Stomach (tissue), 9 donors: ENCODE measurements around the gene KRTAP4-8. TPM values are rescaled to one million over a fixed set of nuclear protein-coding genes. Genes with fewer than 3 reads are reported as not detected.

Experiments
- DNase-seq, 2 donors: peaks; one replicate each; pipeline versions ENCODE4 v3.0.0 to v3.0.0-alpha.2; 2013 to 2019
- H3K27ac ChIP-seq, 5 donors: fragments of 200-600 bp in 4 of 5; sonication (generic) in 4 of 5; one replicate each; pipeline ENCODE4 v1.5.1; 2013 to 2019; ENCODE audit warnings: mild to moderate bottlenecking in 1 of 5, moderate library complexity in 1 of 5
- H3K27me3 ChIP-seq, 3 donors: fragments of 200-600 bp; sonication (generic); one replicate each; pipeline ENCODE4 v1.5.1; 2017 to 2019; ENCODE audit warnings: mixed run types in 1 of 3
- H3K36me3 ChIP-seq, 4 donors: fragments of 200-600 bp; sonication (generic); 1 replicate in 3 of 4; 2 replicates in 1 of 4; pipeline ENCODE4 v1.5.1; 2016 to 2019
- H3K4me1 ChIP-seq, 4 donors: fragments of 200-600 bp; sonication (generic); one replicate each; pipeline ENCODE4 v1.5.1; 2016 to 2019
- H3K4me3 ChIP-seq, 4 donors: fragments of 200-600 bp; sonication (generic) in 3 of 4; one replicate each; pipeline ENCODE4 v1.5.1; 2016 to 2019; ENCODE audit warnings: mild to moderate bottlenecking in 1 of 4
- H3K9me3 ChIP-seq, 4 donors: fragments of 200-600 bp; sonication (generic); one replicate each; pipeline ENCODE4 v1.5.1; 2016 to 2019
- EP300 ChIP-seq: sonication (generic); formaldehyde crosslinking; IDR thresholded peaks from one replicate; pipeline ENCODE4 v1.6.1; 2017; ENCODE audit warnings: antibody characterized with exemption
- POLR2A ChIP-seq, 4 donors: fragments of 450-650 bp; IDR thresholded peaks; one replicate each; pipeline ENCODE4 v1.6.1; 2016; ENCODE audit warnings: antibody characterized with exemption in 4 of 4, control low read depth in 2 of 4, mild to moderate bottlenecking in 1 of 4, moderate library complexity in 1 of 4
- POLR2AphosphoS5 ChIP-seq, 3 donors: sonication (generic); formaldehyde crosslinking; IDR thresholded peaks; one replicate each; pipeline ENCODE4 v1.6.1; 2016; ENCODE audit warnings: antibody characterized with exemption in 3 of 3
- WGBS, 5 donors: extraction: QIAGEN DNeasy Blood & Tissue Kit in 3 of 5; methylation state at CpG; one replicate each; pipeline versions ENCODE4 v1.1.5 to v1.1.7; 2013 to 2018; 5-methylcytosine and 5-hydroxymethylcytosine counted together
- intact Hi-C: fragments of 100-400 bp; cut with DNase I; formaldehyde crosslinking; loops from one replicate; pipeline ENCODE4 v1.15.1; 2023; ENCODE audit warnings: low total_unique reads
- polyA plus RNA-seq, 3 donors: library from polyadenylated mRNA; stranded (reverse); fragments of 200-250 nt; gene quantifications; one replicate each; pipeline ENCODE4 v1.2.3, GENCODE V29; 2013
- total RNA-seq, 5 donors: library from RNA; depleted of rRNA; stranded (reverse); fragments of >200 nt; gene quantifications; one replicate each; pipeline versions ENCODE4 v1.1.0 to v1.2.3, GENCODE V29; 2014 to 2016
- TF ChIP-seq, protein P1 (sequence below), 7 experiments: fragments of 450-650 bp in 4 of 7; fragments of 200-600 bp in 3 of 7; sonication (generic) in 3 of 7; IDR thresholded peaks; one replicate each; pipeline ENCODE4 v1.5.1; 2016 to 2019; ENCODE audit warnings: antibody characterized with exemption in 7 of 7, control low read depth in 2 of 7, mild to moderate bottlenecking in 1 of 7
- donor health status: healthy with polysubstance abuse.
- donor health status: Bipolar disorder and iron deficiency.
- donor health status: healthy.

The KRTAP4-8 gene
- total and polyA plus RNA-seq, 8 donors: not detected

DNA sequence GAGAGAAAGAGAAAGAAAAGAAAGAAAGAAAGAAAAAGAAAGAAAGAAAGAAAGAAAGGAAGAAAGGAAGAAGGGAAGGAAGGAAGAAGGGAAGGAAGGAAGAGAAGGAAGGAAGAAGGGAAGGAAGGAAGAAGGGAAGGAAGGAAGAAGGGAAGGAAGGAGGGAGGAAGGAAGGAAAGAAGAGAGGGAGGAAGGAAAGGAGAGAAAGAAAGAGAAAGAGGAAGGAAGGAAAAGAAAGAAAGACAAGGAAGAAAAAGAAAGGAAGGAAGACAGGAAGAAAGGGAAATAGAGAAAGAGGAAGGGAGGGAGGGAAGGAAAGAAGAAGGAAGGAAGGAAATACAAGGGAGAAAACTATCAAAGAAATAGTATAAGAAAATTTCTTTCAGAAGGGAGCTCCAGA, 21.2 kb downstream of the KRTAP4-8 start:
- TF ChIP-seq POLR2AphosphoS5 (IDR thresholded peaks at IDR 0.05) (no peak), EP300 (no peak), POLR2A (IDR thresholded peaks at IDR 0.05) (no peak)
- TF ChIP-seq, protein P1, sequence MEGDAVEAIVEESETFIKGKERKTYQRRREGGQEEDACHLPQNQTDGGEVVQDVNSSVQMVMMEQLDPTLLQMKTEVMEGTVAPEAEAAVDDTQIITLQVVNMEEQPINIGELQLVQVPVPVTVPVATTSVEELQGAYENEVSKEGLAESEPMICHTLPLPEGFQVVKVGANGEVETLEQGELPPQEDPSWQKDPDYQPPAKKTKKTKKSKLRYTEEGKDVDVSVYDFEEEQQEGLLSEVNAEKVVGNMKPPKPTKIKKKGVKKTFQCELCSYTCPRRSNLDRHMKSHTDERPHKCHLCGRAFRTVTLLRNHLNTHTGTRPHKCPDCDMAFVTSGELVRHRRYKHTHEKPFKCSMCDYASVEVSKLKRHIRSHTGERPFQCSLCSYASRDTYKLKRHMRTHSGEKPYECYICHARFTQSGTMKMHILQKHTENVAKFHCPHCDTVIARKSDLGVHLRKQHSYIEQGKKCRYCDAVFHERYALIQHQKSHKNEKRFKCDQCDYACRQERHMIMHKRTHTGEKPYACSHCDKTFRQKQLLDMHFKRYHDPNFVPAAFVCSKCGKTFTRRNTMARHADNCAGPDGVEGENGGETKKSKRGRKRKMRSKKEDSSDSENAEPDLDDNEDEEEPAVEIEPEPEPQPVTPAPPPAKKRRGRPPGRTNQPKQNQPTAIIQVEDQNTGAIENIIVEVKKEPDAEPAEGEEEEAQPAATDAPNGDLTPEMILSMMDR (IDR thresholded peaks at IDR 0.05): no peak
- H3K27ac ChIP-seq: no peak overlapping the region
- H3K4me3 ChIP-seq: no peak overlapping the region
- no peaks in the 10 kb centered on the region for H3K4me1 ChIP-seq
- intact Hi-C loops: no loop called here
- no peak for DNase-seq
- H3K27me3 ChIP-seq: peaks cover 0 to 10% (median 0%) of the 10 kb centered on the region in 3 donors
- H3K9me3 ChIP-seq: no peaks in the 10 kb centered on the region
- H3K36me3 ChIP-seq: no peaks in the 10 kb centered on the region

DNA sequence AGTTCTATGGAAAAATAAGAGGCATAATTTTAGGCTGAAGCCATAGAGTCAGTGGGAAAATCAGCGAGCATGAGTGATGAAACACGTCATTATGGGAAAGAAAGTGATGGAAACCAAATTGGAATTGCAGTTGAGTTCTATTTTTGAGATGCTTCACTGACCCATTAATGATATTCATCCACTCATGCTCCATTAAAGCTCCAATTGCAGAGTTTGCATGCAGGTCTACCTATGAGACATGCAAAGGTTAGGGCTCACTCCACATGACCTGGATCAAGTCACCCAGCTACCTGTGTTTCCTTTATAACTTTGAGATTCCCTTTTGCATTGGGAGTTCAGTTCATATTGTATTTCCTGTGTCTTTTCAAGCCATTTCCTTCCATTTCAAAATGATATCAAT, 24.3 kb downstream of the KRTAP4-8 start:
- H3K27ac ChIP-seq: no peak overlapping the region
- H3K9me3 ChIP-seq: no peaks in the 10 kb centered on the region
- WGBS, 5 donors: 85 to 98% (median 91%) methylated on average over 2 of the region's 2 CpGs
- no peak overlapping the region for H3K4me3 ChIP-seq
- DNase-seq: no peak
- no peaks in the 10 kb centered on the region for H3K36me3 ChIP-seq
- H3K27me3 ChIP-seq: peaks cover 0 to 10% (median 0%) of the 10 kb centered on the region in 3 donors
- H3K4me1 ChIP-seq: no peaks in the 10 kb centered on the region
- no peak for TF ChIP-seq POLR2AphosphoS5 (IDR thresholded peaks at IDR 0.05)
- TF ChIP-seq POLR2A (IDR thresholded peaks at IDR 0.05): no peak
- no peak for TF ChIP-seq EP300
- TF ChIP-seq, protein P1 (IDR thresholded peaks at IDR 0.05): no peak
- intact Hi-C loops: no loop called here

DNA sequence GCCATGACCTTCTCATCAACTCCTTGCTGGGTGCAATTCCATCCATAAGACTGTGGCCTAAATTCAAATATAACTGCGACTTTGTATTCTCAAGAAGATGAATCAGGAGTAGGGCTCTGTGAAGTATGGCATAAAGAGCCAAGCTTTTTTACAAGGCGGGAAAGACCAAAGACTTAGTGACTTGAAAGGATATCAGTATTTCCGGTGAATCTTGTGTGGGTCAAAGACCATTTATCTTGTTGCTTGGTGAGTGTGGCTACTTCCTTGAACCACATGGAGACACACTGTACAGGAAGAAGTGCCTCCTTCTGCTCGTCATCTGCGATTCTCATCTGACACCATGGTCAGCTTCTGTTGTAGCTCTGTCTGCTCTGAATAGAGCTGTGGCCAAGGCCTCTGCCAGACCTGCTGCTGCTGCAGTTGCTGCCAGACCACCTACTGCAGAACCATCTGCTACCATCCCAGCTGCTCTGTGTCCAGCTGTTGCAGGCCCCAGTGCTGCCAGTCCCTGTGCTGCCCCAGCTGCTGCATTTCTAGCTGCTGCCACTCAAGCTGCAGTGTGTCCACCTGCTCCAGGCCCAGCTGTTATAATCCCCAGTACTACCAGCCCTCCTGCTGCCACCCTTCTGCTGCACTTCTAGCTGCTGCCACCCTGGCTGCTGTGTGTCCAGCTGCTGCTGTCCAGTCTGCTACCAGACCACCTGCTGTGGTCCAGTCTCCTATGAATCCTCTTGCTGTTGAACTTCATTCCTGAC, 26.2 kb downstream of the KRTAP4-8 start:
- DNase-seq: peak in 1 of 2 donors; percentile 10
- WGBS, 5 donors: 83 to 95% (median 89%) methylated on average over 4 to 5 of the region's 5 CpGs
- Histone ChIP-seq H3K27me3 (peaks cover 0 to 10% (median 0%) of the 10 kb centered on the region in 3 donors), H3K9me3 (no peaks in the 10 kb centered on the region), H3K4me1 (no peaks in the 10 kb centered on the region), H3K27ac (no peak overlapping the region), H3K36me3 (no peaks in the 10 kb centered on the region), H3K4me3 (no peak overlapping the region)
- intact Hi-C loops: no loop called here
- TF ChIP-seq, protein P1 (IDR thresholded peaks at IDR 0.05): no peak
- no peak for TF ChIP-seq POLR2A (IDR thresholded peaks at IDR 0.05)
- no peak for TF ChIP-seq EP300
- no peak for TF ChIP-seq POLR2AphosphoS5 (IDR thresholded peaks at IDR 0.05)

DNA sequence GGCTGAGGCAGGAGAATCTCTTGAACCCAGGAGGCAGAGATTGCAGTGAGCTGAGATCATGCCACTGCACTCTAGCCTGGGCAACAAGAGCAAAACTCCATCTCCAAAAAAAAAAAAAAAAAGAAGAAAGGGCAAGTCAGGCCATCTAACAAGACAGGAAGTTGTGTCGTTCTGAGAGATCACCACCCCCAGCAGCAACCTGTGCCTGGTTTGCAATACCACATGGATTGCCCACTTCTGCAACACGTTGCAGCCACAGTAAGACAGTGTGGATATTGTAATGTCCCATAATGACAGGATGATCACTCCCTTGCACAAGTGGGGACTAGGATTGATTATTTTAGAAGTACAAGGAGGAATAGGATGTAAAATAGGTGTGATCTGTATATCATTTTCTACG, 28.9 kb downstream of the KRTAP4-8 start:
- Histone ChIP-seq H3K36me3 (no peaks in the 10 kb centered on the region), H3K4me3 (no peak overlapping the region), H3K27ac (no peak overlapping the region), H3K9me3 (no peaks in the 10 kb centered on the region), H3K27me3 (no peaks in the 10 kb centered on the region), H3K4me1 (no peaks in the 10 kb centered on the region)
- no peak for TF ChIP-seq POLR2AphosphoS5 (IDR thresholded peaks at IDR 0.05)
- intact Hi-C loops: no loop called here
- WGBS, 5 donors: 77 to 85% (median 81%) methylated on average over 3 of the region's 3 CpGs
- DNase-seq: no peak

DNA sequence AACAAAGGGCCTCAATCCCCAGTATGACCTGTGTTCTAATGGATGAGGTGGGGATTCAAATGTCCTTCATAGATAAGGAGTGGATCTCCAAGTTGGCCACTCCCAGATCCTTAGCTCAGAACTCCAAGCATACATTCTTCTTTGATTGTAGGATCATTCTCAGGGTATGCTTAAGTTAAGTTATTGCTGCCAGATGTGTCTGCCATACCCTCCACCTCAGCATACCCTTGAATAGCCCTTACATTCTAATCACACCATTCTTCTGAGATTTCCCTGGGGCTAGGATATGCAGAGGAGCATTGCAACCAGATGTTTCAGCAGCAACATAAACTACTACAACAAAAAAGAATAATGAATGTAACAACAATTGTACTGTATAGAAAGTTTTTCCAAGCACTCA, 30.7 kb downstream of the KRTAP4-8 start:
- no peak for TF ChIP-seq POLR2A (IDR thresholded peaks at IDR 0.05)
- TF ChIP-seq POLR2AphosphoS5 (IDR thresholded peaks at IDR 0.05): no peak
- no peak for DNase-seq
- intact Hi-C loops: no loop called here
- H3K27ac ChIP-seq: no peak overlapping the region
- no peaks in the 10 kb centered on the region for H3K9me3 ChIP-seq
- H3K4me1 ChIP-seq: no peaks in the 10 kb centered on the region
- no peak overlapping the region for H3K4me3 ChIP-seq
- no peaks in the 10 kb centered on the region for H3K36me3 ChIP-seq
- no peaks in the 10 kb centered on the region for H3K27me3 ChIP-seq
